SK-N-SH (cell line): ENCODE results near the gene FSIP1. TPM values are rescaled to one million over a fixed set of nuclear protein-coding genes. Genes with fewer than 3 reads are reported as not detected.

Experiments
- CTCF ChIA-PET: fragments of 300-600, 350-600 bp; formaldehyde crosslinking; extraction: SDS; loops from one replicate; lab custom pipeline; 2021; lab: Yijun Ruan, JAX
- POLR2A ChIA-PET: fragments of 350-600 bp; sonication (Branson Sonifier 250); formaldehyde crosslinking; extraction: SDS; loops from one replicate; lab custom pipeline; 2020; ENCODE audit warnings: antibody characterized with exemption, inconsistent platforms; lab: Yijun Ruan, JAX
- DNase-seq: peaks from one replicate; pipeline ENCODE4 v3.0.0; 2012
- H2AFZ ChIP-seq: fragments of 200-600 bp; sonication (generic); 2 replicates; pipeline ENCODE4 v1.8.1; 2016; ENCODE audit warnings: antibody characterized with exemption, mild to moderate bottlenecking, low read depth
- H3F3A ChIP-seq: fragments of 200-600 bp; sonication (generic); replicated peaks from 2 replicates; pipeline ENCODE3; 2016; ENCODE audit warnings: antibody characterized with exemption, mild to moderate bottlenecking; ENCODE audit not compliant: insufficient read depth
- H3K27ac ChIP-seq, 2 experiments: fragments of 200-500 bp in 1 of 2; fragments of 200-600 bp in 1 of 2; sonication (Bioruptor generic) in 1 of 2; sonication (generic), shearing (Covaris generic) in 1 of 2; 2 replicates each; pipeline versions ENCODE4 v1.5.1 to v1.6.1; 2014 to 2016; ENCODE audit warnings: low read depth in 2 of 2, inconsistent platforms in 1 of 2, low read length in 1 of 2, mild to moderate bottlenecking in 1 of 2, mixed read lengths in 1 of 2
- H3K27me3 ChIP-seq: fragments of 200-600 bp; sonication (generic), shearing (Covaris generic); 2 replicates; pipeline ENCODE4 v1.6.1; 2016; ENCODE audit warnings: mixed run types; ENCODE audit not compliant: insufficient read depth
- H3K36me3 ChIP-seq, 2 experiments: fragments of 200-500 bp in 1 of 2; fragments of 200-600 bp in 1 of 2; sonication (Bioruptor generic) in 1 of 2; sonication (generic) in 1 of 2; replicated peaks in 1 of 2; 2 replicates each; pipeline versions ENCODE3 to v1.5.1; 2014 to 2016; ENCODE audit warnings: low read length in 1 of 2, mild to moderate bottlenecking in 1 of 2; ENCODE audit not compliant: insufficient read depth in 2 of 2, control insufficient read depth in 1 of 2
- H3K4me1 ChIP-seq, 2 experiments: fragments of 200-500 bp in 1 of 2; fragments of 200-600 bp in 1 of 2; sonication (Bioruptor generic) in 1 of 2; sonication (generic), shearing (Covaris generic) in 1 of 2; 2 replicates each; pipeline versions ENCODE4 v1.5.1 to v1.6.1; 2014 to 2016; ENCODE audit warnings: low read depth in 1 of 2, low read length in 1 of 2, mixed run types in 1 of 2; ENCODE audit not compliant: insufficient read depth in 2 of 2, control insufficient read depth in 1 of 2
- H3K4me2 ChIP-seq: fragments of 200-600 bp; sonication (generic), shearing (Covaris generic); 2 replicates; pipeline ENCODE4 v1.6.1; 2017; ENCODE audit warnings: mixed run types
- H3K4me3 ChIP-seq, 2 experiments: fragments of 200-500 bp in 1 of 2; fragments of 200-600 bp in 1 of 2; sonication (Bioruptor generic) in 1 of 2; sonication (generic), shearing (Covaris generic) in 1 of 2; 2 replicates each; pipeline versions ENCODE4 v1.5.1 to v1.8.1; 2014 to 2016; ENCODE audit warnings: low read depth in 2 of 2, inconsistent platforms in 1 of 2, low read length in 1 of 2, mild to moderate bottlenecking in 1 of 2, mixed read lengths in 1 of 2, moderate library complexity in 1 of 2
- H3K79me2 ChIP-seq: fragments of 200-600 bp; sonication (generic); 2 replicates; pipeline ENCODE4 v1.8.1; 2017; ENCODE audit warnings: mild to moderate bottlenecking; ENCODE audit not compliant: insufficient read depth
- H3K9ac ChIP-seq: fragments of 200-600 bp; sonication (generic); 2 replicates; pipeline ENCODE4 v1.6.1; 2017; ENCODE audit warnings: mixed run types
- H3K9me2 ChIP-seq: fragments of 200-600 bp; sonication (generic); 2 replicates; pipeline ENCODE4 v1.6.1; 2017; ENCODE audit warnings: mixed run types
- H3K9me3 ChIP-seq: fragments of 200-600 bp; sonication (generic); 2 replicates; pipeline ENCODE4 v1.6.1; 2017; ENCODE audit warnings: mixed run types, mild to moderate bottlenecking, moderate library complexity
- H4K20me1 ChIP-seq: fragments of 200-600 bp; sonication (generic); 2 replicates; pipeline ENCODE4 v1.6.1; 2017; ENCODE audit warnings: mild to moderate bottlenecking, mixed run types; ENCODE audit not compliant: insufficient read depth
- CHD2 ChIP-seq: fragments of 150-350 bp; IDR thresholded peaks from 2 replicates; pipeline ENCODE4 v1.6.1; 2018; ENCODE audit warnings: low read length; ENCODE audit not compliant: partially characterized antibody
- ELF1 ChIP-seq: IDR thresholded peaks from 2 replicates; pipeline ENCODE4 v1.4.0; 2012
- FOSL2 ChIP-seq: IDR thresholded peaks from 2 replicates; pipeline ENCODE4 v1.4.0; 2012; ENCODE audit warnings: low read depth, mild to moderate bottlenecking, moderate library complexity, borderline replicate concordance
- FOXJ3 ChIP-seq: sonication (generic); formaldehyde crosslinking; IDR thresholded peaks from 2 replicates; pipeline ENCODE4 v1.5.1; 2020; ENCODE audit warnings: mild to moderate bottlenecking, missing genetic modification reagents
- IRF3 ChIP-seq: fragments of 150-350 bp; IDR thresholded peaks from 2 replicates; pipeline ENCODE4 v1.6.1; 2016; ENCODE audit warnings: mild to moderate bottlenecking, low read depth, low read length
- JUND ChIP-seq: IDR thresholded peaks from 2 replicates; pipeline ENCODE4 v1.4.0; 2012
- MXI1 ChIP-seq: IDR thresholded peaks from 2 replicates; pipeline ENCODE4 v1.6.1; 2012; ENCODE audit warnings: mild to moderate bottlenecking, low read depth, low read length, improper control_type of control experiment
- PBX3 ChIP-seq: IDR thresholded peaks from 2 replicates; pipeline ENCODE4; 2012
- POLR2AphosphoS5 ChIP-seq: IDR thresholded peaks from 2 replicates; pipeline ENCODE4 v1.6.1; 2012; ENCODE audit warnings: low read depth, low read length
- RFX5 ChIP-seq: IDR thresholded peaks from 2 replicates; pipeline ENCODE4 v1.6.1; 2012; ENCODE audit warnings: mild to moderate bottlenecking, improper control_type of control experiment, low read length
- RXRA ChIP-seq: IDR thresholded peaks from 2 replicates; pipeline ENCODE4 v1.4.0; 2012; ENCODE audit warnings: low read depth, mild to moderate bottlenecking, borderline replicate concordance
- TAF1 ChIP-seq: IDR thresholded peaks from 2 replicates; pipeline ENCODE4 v1.6.1; 2012; ENCODE audit warnings: low read depth, mild to moderate bottlenecking, low read length, moderate library complexity, borderline replicate concordance
- TCF12 ChIP-seq: IDR thresholded peaks from 2 replicates; pipeline ENCODE4 v1.4.0; 2012
- TEAD4 ChIP-seq: IDR thresholded peaks from 2 replicates; pipeline ENCODE4 v1.4.0; 2012; ENCODE audit warnings: mild to moderate bottlenecking, borderline replicate concordance; ENCODE audit not compliant: insufficient read depth
- WGBS: methylation state at CpG from one replicate; pipeline ENCODE4 v1.1.6; 2017; ENCODE audit warnings: low lambda C conversion rate; 5-methylcytosine and 5-hydroxymethylcytosine counted together
- polyA plus RNA-seq, 3 experiments: library from polyadenylated mRNA; depleted of rRNA; stranded (reverse); fragments of >200 nt; gene quantifications; 2 replicates each; pipeline ENCODE4 v1.2.3, GENCODE V29; 2012
- TF ChIP-seq, protein P1 (sequence below): IDR thresholded peaks from 2 replicates; pipeline ENCODE4 v1.4.0; 2012; ENCODE audit warnings: low read depth

The FSIP1 gene
- polyA plus RNA-seq, 1 of the 3 experiments (the other 2 are of a cell fraction) = 0.43 TPM

DNA sequence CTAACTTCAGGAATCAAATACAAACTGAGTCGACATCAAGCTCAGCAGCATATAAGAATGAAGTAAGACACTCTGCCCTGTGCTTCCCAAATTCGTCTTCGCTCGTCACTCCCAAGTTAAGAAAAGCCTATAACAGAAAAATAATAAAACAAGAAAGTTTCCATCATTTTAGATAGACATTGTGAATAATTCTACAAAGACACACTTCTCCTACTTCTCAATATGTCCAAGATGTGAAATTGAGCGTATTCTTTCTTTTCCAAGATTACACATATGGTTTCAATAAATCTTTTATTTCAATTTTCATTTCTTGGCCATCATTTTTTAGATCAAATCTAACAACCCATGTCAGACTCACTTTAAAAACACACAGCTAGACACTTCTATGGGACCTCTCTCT is 85.1 kb downstream of the FSIP1 start:
- Histone ChIP-seq H3F3A (peaks cover 5% of the 10 kb centered on the region), H3K27me3 (no peaks in the 10 kb centered on the region), H3K27ac (no peak overlapping the region), H3K79me2 (no peaks in the 10 kb centered on the region), H3K36me3 (no peaks in the 10 kb centered on the region), H2AFZ (no peak overlapping the region)
- POLR2A ChIA-PET = no interaction called here
- TF ChIP-seq TAF1 (no peak), CHD2 (no peak), PBX3 (peak; percentile 28; the same call in 1 of the 2 replicates), RXRA (no peak), ELF1 (no peak), JUND (no peak), TEAD4 (no peak), TCF12 (peak; percentile 32; the same call in 1 of the 2 replicates)
- TF ChIP-seq, protein P1, sequence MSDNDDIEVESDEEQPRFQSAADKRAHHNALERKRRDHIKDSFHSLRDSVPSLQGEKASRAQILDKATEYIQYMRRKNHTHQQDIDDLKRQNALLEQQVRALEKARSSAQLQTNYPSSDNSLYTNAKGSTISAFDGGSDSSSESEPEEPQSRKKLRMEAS = no peak
- TF ChIP-seq, all 33 proteins: peak for 2
- Histone ChIP-seq H3K9me2 (no peaks in the 10 kb centered on the region), H3K4me2 (no peak overlapping the region), H4K20me1 (no peaks in the 10 kb centered on the region), H3K9ac (no peak overlapping the region), H3K4me1 (peaks cover 0 to 2% of the 10 kb centered on the region in 2 experiments; a peak in 1 of 4 replicates), H3K4me3 (no peak overlapping the region), H3K9me3 (no peaks in the 10 kb centered on the region)
- no peak for DNase-seq
- CTCF ChIA-PET = no interaction called here
- WGBS = 95% methylated on average over 5 of the region's 5 CpGs

DNA sequence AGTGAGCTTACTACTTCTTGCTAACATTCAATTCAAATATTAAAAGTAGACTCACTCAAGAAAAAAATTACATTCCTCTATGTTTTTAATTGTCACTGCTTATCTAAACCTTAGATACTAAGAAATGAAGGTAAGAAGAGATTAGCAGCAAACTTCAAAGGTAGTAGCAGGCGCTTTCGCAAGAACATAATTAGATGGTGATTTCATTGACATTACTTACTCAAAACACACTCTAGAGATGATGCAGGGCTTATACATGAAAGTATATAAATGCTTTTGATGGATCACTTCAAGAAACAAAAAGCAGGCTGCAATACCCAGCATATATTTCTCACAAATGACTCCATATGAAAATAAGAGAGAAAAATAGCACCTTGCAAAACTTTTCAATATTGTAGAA is 86.8 kb downstream of the FSIP1 start:
- 97% methylated on average over 2 of the region's 2 CpGs for WGBS
- ChIA-PET POLR2A (no interaction called here), CTCF (interaction anchor here (0.7 to 1.5 kb wide), 2 partner anchors 20 to 61 kb away, joined by 4 to 5 read pairs; no protein-coding TSS in a partner anchor)

More for the DNA sequence above, 86.8 kb downstream of the FSIP1 start:
- H3K4me2 ChIP-seq = no peak overlapping the region
- TF ChIP-seq RFX5 (no peak), FOSL2 (no peak), TAF1 (no peak), POLR2AphosphoS5 (no peak), FOXJ3 (CRISPR knock-in tag) (no peak), IRF3 (no peak), MXI1 (no peak)
- H3K27ac ChIP-seq = no peak overlapping the region
- DNase-seq = no peak
- no peaks in the 10 kb centered on the region for H3K9me2 ChIP-seq
- no peaks in the 10 kb centered on the region for H4K20me1 ChIP-seq
- H3F3A ChIP-seq = peaks cover 5% of the 10 kb centered on the region
- H3K27me3 ChIP-seq = no peaks in the 10 kb centered on the region
- H3K4me3 ChIP-seq = no peak overlapping the region
- no peaks in the 10 kb centered on the region for H3K36me3 ChIP-seq
- H3K9ac ChIP-seq = no peak overlapping the region
- no peak overlapping the region for H2AFZ ChIP-seq
- H3K9me3 ChIP-seq = no peaks in the 10 kb centered on the region
- no peaks in the 10 kb centered on the region for H3K79me2 ChIP-seq
- peaks cover 2 to 6% of the 10 kb centered on the region in 2 experiments; a peak in 1 of 4 replicates for H3K4me1 ChIP-seq
